Suprapubic skin (tissue), 4 donors: Measurements from ENCODE around the gene DGLUCY. TPM values are rescaled to one million over a fixed set of nuclear protein-coding genes. Genes with fewer than 3 reads are reported as not detected.
"Not testable (repeated sequence)": the region's sequence is repeated elsewhere in the genome, so short reads cannot be mapped to it uniquely, and the experiment has no call there.

Experiments used
- DNase-seq, 2 donors: peaks; one replicate each; pipeline ENCODE4 v3.0.0-alpha.2; 2019; ENCODE audit warnings: low spot score in 2 of 2
- H3K27ac ChIP-seq: fragments of 200-600 bp; sonication (generic); one replicate; pipeline ENCODE4 v1.5.1; 2019
- H3K27me3 ChIP-seq: fragments of 200-600 bp; sonication (generic); one replicate; pipeline ENCODE4 v1.5.1; 2019
- H3K36me3 ChIP-seq: fragments of 200-600 bp; sonication (generic); one replicate; pipeline ENCODE4 v1.5.1; 2019
- H3K4me1 ChIP-seq: fragments of 200-600 bp; sonication (generic); one replicate; pipeline ENCODE4 v1.5.1; 2019
- H3K4me3 ChIP-seq: fragments of 200-600 bp; sonication (generic); one replicate; pipeline ENCODE4 v1.5.1; 2019; ENCODE audit warnings: mild to moderate bottlenecking
- H3K9me3 ChIP-seq: fragments of 200-600 bp; sonication (generic); one replicate; pipeline ENCODE4 v1.5.1; 2019
- EP300 ChIP-seq: sonication (generic); formaldehyde crosslinking; IDR thresholded peaks from one replicate; pipeline ENCODE4 v1.6.1; 2017; ENCODE audit warnings: antibody characterized with exemption
- POLR2A ChIP-seq, 2 donors: fragments of 450-650 bp; IDR thresholded peaks; one replicate each; pipeline ENCODE4 v1.6.1; 2017; ENCODE audit warnings: antibody characterized with exemption in 2 of 2, mild to moderate bottlenecking in 2 of 2, moderate library complexity in 2 of 2
- POLR2AphosphoS5 ChIP-seq, 3 donors: sonication (generic); formaldehyde crosslinking; IDR thresholded peaks; one replicate each; pipeline ENCODE4 v1.6.1; 2017; ENCODE audit warnings: antibody characterized with exemption in 3 of 3
- WGBS: methylation state at CpG from one replicate; pipeline ENCODE4 v1.1.5; 2018; 5-methylcytosine and 5-hydroxymethylcytosine counted together
- total RNA-seq, 4 donors: library from RNA; depleted of rRNA; stranded (reverse); fragments of >200 nt; gene quantifications; one replicate each; pipeline ENCODE4 v1.1.0, GENCODE V29; 2016
- TF ChIP-seq, protein P1 (sequence below), 2 donors: fragments of 200-600 bp in 1 of 2; fragments of 450-650 bp in 1 of 2; sonication (generic) in 1 of 2; IDR thresholded peaks; one replicate each; pipeline ENCODE4 v1.5.1; 2016 to 2019; ENCODE audit warnings: antibody characterized with exemption in 2 of 2, mild to moderate bottlenecking in 1 of 2, moderate library complexity in 1 of 2

Gene DGLUCY
- total RNA-seq, 4 donors from 2014 or later, result 54.0 to 94.9 (median 69.3) TPM

DNA sequence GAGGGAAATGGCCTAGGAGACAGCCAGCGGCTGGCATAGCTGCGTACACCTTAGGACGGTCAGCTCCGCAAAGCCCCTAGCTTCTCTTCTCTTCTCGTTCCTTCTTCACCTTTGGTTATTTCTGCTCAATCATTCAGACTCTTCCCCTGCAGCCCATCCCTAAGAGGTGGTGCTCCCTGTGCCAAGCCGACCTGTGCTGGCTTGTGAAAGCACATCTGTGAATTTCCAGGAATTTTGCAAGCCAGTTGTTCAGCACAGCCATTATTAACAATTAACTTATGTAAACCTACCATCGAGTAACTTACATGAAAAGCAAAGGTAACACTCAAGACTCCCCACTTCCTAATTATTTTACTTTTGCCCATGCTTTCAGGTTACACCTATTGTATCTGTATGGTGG, 151.5 kb downstream of the DGLUCY start:
- 56% methylated on average over 7 of the region's 7 CpGs for WGBS
- Histone ChIP-seq H3K36me3 (no peaks in the 10 kb centered on the region), H3K27ac (no peak overlapping the region), H3K4me1 (peaks cover 32% of the 10 kb centered on the region), H3K9me3 (no peaks in the 10 kb centered on the region), H3K4me3 (no peak overlapping the region), H3K27me3 (peaks cover 6% of the 10 kb centered on the region)
- no peak for DNase-seq
- TF ChIP-seq EP300 (no peak), POLR2AphosphoS5 (IDR thresholded peaks at IDR 0.05) (no peak), POLR2A (IDR thresholded peaks at IDR 0.05) (no peak)
- TF ChIP-seq, protein P1, sequence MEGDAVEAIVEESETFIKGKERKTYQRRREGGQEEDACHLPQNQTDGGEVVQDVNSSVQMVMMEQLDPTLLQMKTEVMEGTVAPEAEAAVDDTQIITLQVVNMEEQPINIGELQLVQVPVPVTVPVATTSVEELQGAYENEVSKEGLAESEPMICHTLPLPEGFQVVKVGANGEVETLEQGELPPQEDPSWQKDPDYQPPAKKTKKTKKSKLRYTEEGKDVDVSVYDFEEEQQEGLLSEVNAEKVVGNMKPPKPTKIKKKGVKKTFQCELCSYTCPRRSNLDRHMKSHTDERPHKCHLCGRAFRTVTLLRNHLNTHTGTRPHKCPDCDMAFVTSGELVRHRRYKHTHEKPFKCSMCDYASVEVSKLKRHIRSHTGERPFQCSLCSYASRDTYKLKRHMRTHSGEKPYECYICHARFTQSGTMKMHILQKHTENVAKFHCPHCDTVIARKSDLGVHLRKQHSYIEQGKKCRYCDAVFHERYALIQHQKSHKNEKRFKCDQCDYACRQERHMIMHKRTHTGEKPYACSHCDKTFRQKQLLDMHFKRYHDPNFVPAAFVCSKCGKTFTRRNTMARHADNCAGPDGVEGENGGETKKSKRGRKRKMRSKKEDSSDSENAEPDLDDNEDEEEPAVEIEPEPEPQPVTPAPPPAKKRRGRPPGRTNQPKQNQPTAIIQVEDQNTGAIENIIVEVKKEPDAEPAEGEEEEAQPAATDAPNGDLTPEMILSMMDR (IDR thresholded peaks at IDR 0.05), result no peak

DNA sequence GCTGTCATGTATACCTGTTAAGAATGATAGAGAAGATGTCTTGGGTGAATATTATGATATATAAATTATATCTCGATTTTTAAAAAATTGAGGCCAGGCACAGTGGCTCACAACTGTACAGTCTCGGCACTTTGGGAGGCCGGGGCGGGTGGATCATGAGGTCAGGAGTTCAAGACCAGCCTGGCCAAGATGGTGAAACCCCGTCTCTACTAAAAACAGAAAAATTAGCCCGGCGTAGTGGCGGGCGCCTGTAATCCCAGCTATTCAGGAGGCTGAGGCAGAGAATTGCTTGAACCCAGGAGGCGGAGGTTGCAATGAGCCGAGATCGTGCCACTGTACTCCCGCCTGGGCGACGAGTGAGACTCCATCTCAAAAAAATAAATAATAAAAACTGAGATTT, 152.4 kb downstream of the DGLUCY start:
- not testable (repeated sequence) for H3K36me3 ChIP-seq, H3K4me3 ChIP-seq, H3K9me3 ChIP-seq, H3K27me3 ChIP-seq, DNase-seq, H3K27ac ChIP-seq
- 93% methylated on average over 15 of the region's 15 CpGs for WGBS
- peaks cover 32% of the 10 kb centered on the region for H3K4me1 ChIP-seq

DNA sequence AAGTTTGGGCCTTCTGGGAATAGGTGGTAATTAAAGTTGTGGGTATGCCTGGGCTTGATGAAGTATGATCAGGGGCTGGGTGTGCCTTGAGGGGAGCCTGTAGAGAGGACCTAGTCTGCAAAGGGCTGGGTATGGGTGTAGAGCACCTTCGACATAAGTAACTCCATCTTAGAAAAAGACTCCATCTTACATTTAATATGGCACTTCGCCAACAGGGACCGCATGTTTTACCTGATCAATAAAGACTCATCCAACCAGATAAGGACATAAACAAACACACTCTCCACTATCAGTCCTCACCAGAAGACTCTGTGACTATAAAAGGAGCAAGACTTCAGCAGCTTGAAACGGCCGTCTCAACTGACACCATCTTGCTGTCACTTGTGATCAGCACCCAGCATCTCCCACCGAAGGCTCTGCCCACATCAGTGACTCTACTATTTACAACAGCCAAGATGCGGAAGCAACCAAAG, 154.1 kb downstream of the DGLUCY start:
- 94% methylated on average over 7 of the region's 7 CpGs for whole genome bisulfite sequencing
- Histone ChIP-seq H3K9me3 (no peaks in the 10 kb centered on the region), H3K36me3 (no peaks in the 10 kb centered on the region), H3K4me3 (no peak overlapping the region), H3K27me3 (peaks cover 6% of the 10 kb centered on the region), H3K27ac (no peak overlapping the region), H3K4me1 (peaks cover 32% of the 10 kb centered on the region)
- no peak for DNase-seq
- no peak for TF ChIP-seq POLR2AphosphoS5 (IDR thresholded peaks at IDR 0.05)
- no peak for TF ChIP-seq EP300
- TF ChIP-seq, protein P1 (IDR thresholded peaks at IDR 0.05), result no peak
- TF ChIP-seq POLR2A (IDR thresholded peaks at IDR 0.05), result no peak

GRCh38 chr14:91269076-91269991, 155.5 kb downstream of the DGLUCY start:
- no peaks in the 10 kb centered on the region for H3K9me3 ChIP-seq
- peaks cover 25% of the 10 kb centered on the region for H3K4me1 ChIP-seq
- DNase-seq, result no peak
- peak overlapping the region; percentile 26 for H3K4me3 ChIP-seq
- no peak overlapping the region for H3K27ac ChIP-seq
- no peaks in the 10 kb centered on the region for H3K36me3 ChIP-seq
- 38% methylated on average over 24 of the region's 24 CpGs for WGBS
- TF ChIP-seq EP300, result no peak
- no peak for TF ChIP-seq POLR2AphosphoS5 (IDR thresholded peaks at IDR 0.05)
- TF ChIP-seq, protein P1 (IDR thresholded peaks at IDR 0.05), result no peak
- no peak for TF ChIP-seq POLR2A (IDR thresholded peaks at IDR 0.05)
- H3K27me3 ChIP-seq, result no peaks in the 10 kb centered on the region

- no peak for DNase-seq
- Histone ChIP-seq H3K9me3 (no peaks in the 10 kb centered on the region), H3K4me1 (peaks cover 16% of the 10 kb centered on the region), H3K4me3 (no peak overlapping the region), H3K27me3 (no peaks in the 10 kb centered on the region), H3K36me3 (no peaks in the 10 kb centered on the region), H3K27ac (no peak overlapping the region)
- WGBS, result 98% methylated on average over 6 of the region's 6 CpGs
- TF ChIP-seq POLR2A (IDR thresholded peaks at IDR 0.05) (no peak), POLR2AphosphoS5 (IDR thresholded peaks at IDR 0.05) (no peak), EP300 (no peak)
- TF ChIP-seq, protein P1 (IDR thresholded peaks at IDR 0.05), result no peak
Measured at GRCh38 chr14:91270188-91270587, 156.3 kb downstream of the DGLUCY start.
